NCI-H2081 treated with DMSO at 0.1 percent for 48 hours (cell line): ENCODE measurements around the gene NT5C3B.
"Not testable (repeated sequence)": the region's sequence is repeated elsewhere in the genome, so short reads cannot be mapped to it uniquely, and the experiment has no call there.

Experiments used
- DNase-seq: peaks from one replicate; lab custom pipeline; 2025; lab: John Stamatoyannopoulos, UW

The NT5C3B gene

DNA sequence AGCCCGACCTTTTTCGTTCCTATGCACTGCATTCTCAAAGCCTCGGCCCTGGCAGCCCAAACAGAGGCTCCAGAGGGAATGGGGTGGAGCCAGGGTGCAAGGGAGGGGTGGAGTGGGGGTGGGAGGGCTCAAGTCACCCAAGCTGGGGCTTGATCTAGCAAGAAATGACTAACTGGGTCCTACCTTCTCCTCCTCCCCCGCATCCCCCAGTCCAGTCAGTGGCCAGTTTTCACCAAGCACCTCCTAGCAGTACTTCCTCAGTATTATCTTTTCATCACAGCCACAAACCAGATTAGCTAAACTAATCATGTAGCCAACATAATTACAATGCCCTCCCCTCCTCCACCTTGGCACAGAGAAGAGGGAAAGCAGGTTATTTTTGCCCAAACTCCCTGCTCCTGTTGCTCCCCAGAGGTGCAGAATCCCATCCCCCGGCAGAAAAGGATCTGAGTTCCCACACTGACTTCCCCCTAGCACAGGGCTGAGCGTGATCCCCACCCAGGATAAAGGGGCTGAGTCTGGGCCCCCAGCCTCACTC is 51.8 kb downstream of the NT5C3B start:
- DNase-seq: no peak

GRCh38 chr17:41782142-41782541 is 53.9 kb downstream of the NT5C3B start:
- DNase-seq: no peak

DNA sequence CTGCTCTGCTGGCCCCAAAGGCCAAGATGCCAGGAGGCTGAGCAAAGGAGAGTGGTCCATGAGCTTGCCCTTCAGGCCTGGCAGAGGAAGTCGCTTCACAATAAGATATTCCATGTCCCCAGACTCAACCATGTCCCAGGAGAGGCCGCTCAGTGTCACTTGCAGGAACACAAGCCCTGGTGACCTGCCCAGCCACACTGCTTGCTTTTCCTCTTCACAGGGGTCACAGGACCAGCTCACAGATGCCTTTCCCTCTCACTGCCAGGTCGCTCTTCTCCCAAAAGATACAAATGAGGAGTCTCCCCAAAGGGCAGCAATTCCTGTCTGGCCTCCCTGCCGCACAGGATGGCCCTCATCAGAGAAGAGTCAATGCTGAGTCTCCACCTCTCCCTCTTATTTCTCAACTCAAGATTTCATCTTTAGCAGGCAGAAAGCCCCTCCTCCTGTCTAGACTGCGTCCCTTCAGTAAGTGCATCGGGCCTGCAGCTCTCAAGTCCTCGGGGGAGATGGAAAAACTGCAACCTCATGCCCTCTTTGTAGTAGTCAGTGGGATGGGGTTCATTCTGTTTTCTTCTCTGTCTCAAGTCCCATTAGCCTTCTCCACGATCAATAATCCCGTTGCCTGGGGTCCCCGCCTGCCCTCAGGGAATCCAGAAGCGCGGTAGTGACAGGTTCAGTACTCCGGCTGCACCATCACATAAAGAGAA is 54.5 kb downstream of the NT5C3B start:
- no peak for DNase-seq

DNA sequence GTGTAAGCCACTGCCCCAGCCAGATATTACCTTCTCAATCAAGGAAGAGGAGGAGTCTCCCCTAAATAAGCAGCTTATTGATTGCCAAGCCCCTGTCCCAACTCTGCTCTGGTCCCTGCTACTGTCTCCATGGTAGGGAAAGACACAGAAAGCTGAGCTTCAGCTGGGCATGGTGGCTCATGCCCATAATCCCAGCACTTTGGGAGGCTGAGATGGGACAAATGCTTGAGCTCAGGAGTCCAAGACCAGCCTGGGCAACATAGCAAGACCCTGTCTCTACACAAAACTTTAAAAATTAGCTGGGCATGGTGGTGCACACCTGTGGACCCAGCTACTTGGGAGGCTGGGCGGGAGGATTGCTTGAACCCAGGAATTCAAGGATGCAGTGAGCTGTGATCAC is 56.1 kb downstream of the NT5C3B start:
- DNase-seq: no peak

DNA sequence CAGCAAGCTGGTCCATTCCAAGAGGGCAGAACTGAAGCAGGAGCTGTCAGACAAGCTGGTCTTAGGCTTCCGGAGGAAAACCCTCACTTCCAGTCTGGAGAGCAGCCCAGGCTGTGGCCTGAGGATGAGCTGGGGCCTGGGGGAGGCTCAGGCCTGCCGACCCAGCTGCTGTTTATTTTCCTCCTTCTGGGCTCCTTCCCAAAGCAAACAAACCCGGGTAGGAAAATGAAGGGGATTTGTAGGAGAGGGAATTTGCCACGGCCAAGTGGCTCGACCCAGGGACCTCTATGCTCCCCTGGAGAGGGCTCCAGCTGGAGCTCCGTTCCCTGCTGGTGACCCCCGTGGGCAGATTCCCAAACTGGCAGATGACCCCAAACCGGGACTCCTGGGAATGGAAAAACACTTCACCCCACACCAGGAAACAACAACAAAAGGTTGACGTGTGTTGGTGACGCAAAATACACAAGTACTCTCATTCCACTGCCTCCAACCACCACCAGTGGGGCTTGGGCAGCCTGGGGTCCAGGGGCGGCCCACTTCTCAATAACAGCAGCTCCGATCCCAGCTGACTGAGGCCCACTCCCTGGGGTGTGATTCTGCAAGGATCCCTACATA is 58.4 kb downstream of the NT5C3B start:
- peak; percentile 82 for DNase-seq

DNA sequence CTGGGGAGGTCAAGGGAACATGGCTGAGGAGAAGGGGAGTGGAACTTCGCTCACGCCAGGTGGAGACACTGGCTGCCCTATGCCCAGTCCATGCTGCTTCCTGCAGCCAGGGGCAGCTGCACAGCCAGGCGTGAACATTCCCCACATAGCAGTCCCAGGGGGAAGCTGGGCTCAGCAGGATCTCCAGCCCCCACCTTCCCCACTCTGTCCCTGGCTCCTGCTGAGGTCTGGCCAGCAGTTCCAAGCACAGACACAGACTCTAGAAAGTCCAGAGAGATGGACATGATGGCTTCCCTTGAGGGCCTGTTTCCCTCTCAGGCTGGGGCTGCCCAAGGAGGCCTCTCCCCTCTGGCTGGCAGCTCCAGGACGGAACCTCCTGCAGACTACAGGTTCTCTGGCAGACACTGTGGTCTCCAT is 58.9 kb downstream of the NT5C3B start:
- DNase-seq: no peak

GRCh38 chr17:41776262-41776900 is 59.7 kb downstream of the NT5C3B start:
- not testable (repeated sequence) for DNase-seq

DNA sequence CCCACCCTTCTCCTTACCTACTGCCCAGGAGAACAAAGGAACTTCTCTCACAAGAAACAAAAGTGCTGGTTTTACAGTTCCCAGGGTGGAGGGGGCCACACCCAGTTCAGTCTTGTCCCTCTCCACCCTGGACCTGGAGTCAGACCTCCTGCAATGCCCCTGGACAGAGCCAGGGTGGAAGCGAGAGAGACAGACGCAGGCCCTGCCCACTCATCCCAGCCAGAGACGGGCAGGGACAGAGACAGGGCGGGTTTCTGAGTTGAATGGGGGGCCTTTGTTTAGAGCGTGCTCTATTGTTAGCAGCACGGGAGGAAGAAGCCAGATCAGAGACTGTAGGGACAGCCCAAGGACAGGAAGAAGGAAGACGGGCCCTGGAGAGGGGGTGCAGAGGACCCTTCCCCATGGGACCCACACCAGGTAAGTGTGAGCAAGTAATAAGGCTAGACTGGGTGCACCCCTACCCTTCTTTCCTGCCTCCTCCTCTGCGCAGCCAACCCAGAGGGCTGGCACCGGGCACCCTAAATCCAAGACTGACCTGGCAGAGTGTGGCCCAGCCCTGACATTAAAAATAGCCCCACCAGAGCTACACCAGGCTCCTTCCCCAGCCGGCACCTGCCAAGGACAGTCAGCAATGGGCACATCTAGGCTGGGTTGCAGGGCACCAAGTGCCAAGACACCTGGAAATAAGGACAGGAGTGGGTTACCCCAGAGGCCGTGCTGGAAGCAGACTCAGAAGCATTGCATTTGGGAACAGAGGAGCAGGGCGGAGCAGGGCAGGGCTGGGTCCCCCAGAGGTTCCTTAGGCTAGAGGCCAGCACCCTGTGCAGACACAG is 60.4 kb downstream of the NT5C3B start:
- no peak for DNase-seq
